ENCODE results near the gene ARCN1. TPM values are rescaled to one million over a fixed set of nuclear protein-coding genes. Genes with fewer than 3 reads are reported as not detected.

The ARCN1 gene
- total and polyA plus RNA-seq, 7 donors = 49.4 to 76.3 (median 60.8) TPM

DNA sequence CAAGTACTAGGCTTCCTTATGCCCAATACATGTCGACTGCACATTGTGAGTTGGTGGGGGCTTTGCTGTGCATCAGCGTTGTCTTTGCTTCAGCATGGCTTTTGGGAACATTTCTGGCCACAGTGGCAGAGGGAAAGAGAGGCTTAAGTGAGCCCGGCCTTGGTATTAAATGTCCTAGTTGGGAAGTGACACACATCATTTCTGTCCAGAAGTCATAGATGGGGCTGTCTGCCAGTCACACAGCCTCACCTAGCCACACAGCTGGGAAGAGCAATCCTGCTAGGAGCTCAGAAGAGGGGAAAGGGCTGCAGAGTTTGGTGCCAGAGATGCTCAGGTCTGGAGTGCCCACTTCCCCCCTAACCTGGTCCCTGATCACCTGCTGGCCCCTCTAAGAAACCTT, 79.6 kb downstream of the ARCN1 start:
- H3K4me1 ChIP-seq = no peaks in the 10 kb centered on the region
- TF ChIP-seq, protein P1, sequence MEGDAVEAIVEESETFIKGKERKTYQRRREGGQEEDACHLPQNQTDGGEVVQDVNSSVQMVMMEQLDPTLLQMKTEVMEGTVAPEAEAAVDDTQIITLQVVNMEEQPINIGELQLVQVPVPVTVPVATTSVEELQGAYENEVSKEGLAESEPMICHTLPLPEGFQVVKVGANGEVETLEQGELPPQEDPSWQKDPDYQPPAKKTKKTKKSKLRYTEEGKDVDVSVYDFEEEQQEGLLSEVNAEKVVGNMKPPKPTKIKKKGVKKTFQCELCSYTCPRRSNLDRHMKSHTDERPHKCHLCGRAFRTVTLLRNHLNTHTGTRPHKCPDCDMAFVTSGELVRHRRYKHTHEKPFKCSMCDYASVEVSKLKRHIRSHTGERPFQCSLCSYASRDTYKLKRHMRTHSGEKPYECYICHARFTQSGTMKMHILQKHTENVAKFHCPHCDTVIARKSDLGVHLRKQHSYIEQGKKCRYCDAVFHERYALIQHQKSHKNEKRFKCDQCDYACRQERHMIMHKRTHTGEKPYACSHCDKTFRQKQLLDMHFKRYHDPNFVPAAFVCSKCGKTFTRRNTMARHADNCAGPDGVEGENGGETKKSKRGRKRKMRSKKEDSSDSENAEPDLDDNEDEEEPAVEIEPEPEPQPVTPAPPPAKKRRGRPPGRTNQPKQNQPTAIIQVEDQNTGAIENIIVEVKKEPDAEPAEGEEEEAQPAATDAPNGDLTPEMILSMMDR (IDR thresholded peaks at IDR 0.05) = no peak
- no peaks in the 10 kb centered on the region for H3K27me3 ChIP-seq (ENCODE audit: insufficient read depth in 3 of 3, low read length in 2 of 3)
- no peak for DNase-seq
- no peak overlapping the region for H3K27ac ChIP-seq
- intact Hi-C loops (cut with DNase I) = no loop called here
- H3K4me3 ChIP-seq = no peak overlapping the region
- H3K36me3 ChIP-seq (ENCODE audit: insufficient read depth in 1 of 2, low read depth in 1 of 2) = peaks cover 2 to 98% of the 10 kb centered on the region in 2 donors
- peak; percentile 39 to 81 (median 68) for ATAC-seq
- no peaks in the 10 kb centered on the region for H3K9me3 ChIP-seq
- 56 to 69% (median 68%) methylated on average over 3 of the region's 3 CpGs for WGBS, 3 donors

Other genes with a start within 250 kb of the ARCN1 start
- under 1 TPM in 3 of 4 donors, not detected in 1; 0.45 to 0.81 (median 0.50) TPM for gene CD3D, start 229.7 kb upstream of the ARCN1 start, total RNA-seq
- under 1 TPM; 0.12 to 0.20 (median 0.19) TPM for gene CD3D, start 229.7 kb upstream of the ARCN1 start, polyA plus RNA-seq
- under 1 TPM; 0.26 to 0.71 (median 0.57) TPM for gene CD3G, start 228.1 kb upstream of the ARCN1 start, total RNA-seq
- gene CD3G, start 228.1 kb upstream of the ARCN1 start, polyA plus RNA-seq = under 1 TPM; 0.01 to 0.05 (median 0.04) TPM
- 10 to 100 TPM; 21.0 to 42.3 (median 33.0) TPM for gene UBE4A, start 212.8 kb upstream of the ARCN1 start, total RNA-seq
- gene UBE4A, start 212.8 kb upstream of the ARCN1 start, polyA plus RNA-seq = 10 to 100 TPM; 15.0 to 31.1 (median 16.8) TPM
- gene ATP5MG, start 170.8 kb upstream of the ARCN1 start, total RNA-seq = 100 to 1,000 TPM; 237 to 340 (median 251) TPM
- 100 to 1,000 TPM; 180 to 217 (median 189) TPM for gene ATP5MG, start 170.8 kb upstream of the ARCN1 start, polyA plus RNA-seq
- gene KMT2A, start 135.9 kb upstream of the ARCN1 start, total RNA-seq = 10 to 100 TPM; 18.1 to 27.3 (median 22.0) TPM
- gene KMT2A, start 135.9 kb upstream of the ARCN1 start, polyA plus RNA-seq = 1 to 10 TPM; 3.1 to 9.9 (median 4.8) TPM
- 1 to 10 TPM in 1 of 4 donors, under 1 TPM in 2, not detected in 1; 0.54 to 1.2 (median 0.59) TPM for gene TTC36, start 44.9 kb upstream of the ARCN1 start, total RNA-seq
- under 1 TPM in 2 of 3 donors, not detected in 1; 0.09 TPM for gene TTC36, start 44.9 kb upstream of the ARCN1 start, polyA plus RNA-seq
- gene TMEM25, start 41.2 kb upstream of the ARCN1 start, total RNA-seq = 10 to 100 TPM in 2 of 4 donors, 1 to 10 TPM in 2; 6.3 to 14.7 (median 8.7) TPM
- 1 to 10 TPM; 1.3 to 8.0 (median 5.9) TPM for gene TMEM25, start 41.2 kb upstream of the ARCN1 start, polyA plus RNA-seq
- gene IFT46, start 6.5 kb upstream of the ARCN1 start, total RNA-seq = 10 to 100 TPM; 10.2 to 16.0 (median 13.4) TPM
- 10 to 100 TPM in 2 of 3 donors, 1 to 10 TPM in 1; 5.1 to 28.5 (median 11.7) TPM for gene IFT46, start 6.5 kb upstream of the ARCN1 start, polyA plus RNA-seq
- 10 to 100 TPM; 27.7 to 45.8 (median 34.2) TPM for gene PHLDB1, start 35.2 kb downstream of the ARCN1 start, total RNA-seq
- 10 to 100 TPM; 12.6 to 19.2 (median 12.7) TPM for gene PHLDB1, start 35.2 kb downstream of the ARCN1 start, polyA plus RNA-seq
- gene TREH, start 107.2 kb downstream of the ARCN1 start, total RNA-seq = not detected
- gene TREH, start 107.2 kb downstream of the ARCN1 start, polyA plus RNA-seq = under 1 TPM; 0.17 to 0.23 (median 0.17) TPM
- 10 to 100 TPM; 77.6 to 90.9 (median 79.0) TPM for gene DDX6, start 218.8 kb downstream of the ARCN1 start, total RNA-seq
- gene DDX6, start 218.8 kb downstream of the ARCN1 start, polyA plus RNA-seq = 10 to 100 TPM; 18.8 to 43.0 (median 21.5) TPM